A673 (cell line): ENCODE results near the gene TMEM167A. TPM values are rescaled to one million over a fixed set of nuclear protein-coding genes. Genes with fewer than 3 reads are reported as not detected.

ENCODE experiments used
- BruUV-seq: library from RNA; stranded (reverse); fragments of 400-500 nt; replicated peaks from 2 replicates; lab custom pipeline; 2021; lab: Mats Ljungman, UMichigan
- CTCF ChIA-PET: fragments of 300-600 bp; sonication (Branson Sonifier 250); formaldehyde crosslinking; loops from one replicate; lab custom pipeline; 2022; ENCODE audit warnings: antibody characterized with exemption; lab: Charles Lee
- POLR2A ChIA-PET: fragments of 300-600 bp; sonication (Branson Sonifier 250); formaldehyde crosslinking; loops from one replicate; lab custom pipeline; 2022; ENCODE audit warnings: antibody characterized with exemption; ENCODE audit not compliant: low non-redundant PET; lab: Charles Lee
- DNase-seq: peaks from one replicate; pipeline ENCODE4 v3.0.0-alpha.2; 2015; ENCODE audit warnings: low spot score
- H3K27ac ChIP-seq: fragments of 200-600 bp; sonication (generic); 2 replicates; pipeline ENCODE4 v1.5.1; 2016; ENCODE audit warnings: mixed run types, low read depth, mild to moderate bottlenecking, mixed read lengths, antibody characterized with exemption, low read length; ENCODE audit not compliant: poor library complexity, severe bottlenecking
- H3K27me3 ChIP-seq: fragments of 200-600 bp; sonication (generic); replicated peaks from 2 replicates; pipeline ENCODE4 v1.6.1; 2017; ENCODE audit warnings: mixed run types, low read depth, mild to moderate bottlenecking, mixed read lengths, antibody characterized with exemption, low read length; ENCODE audit not compliant: insufficient read depth, poor library complexity
- H3K36me3 ChIP-seq: fragments of 200-600 bp; sonication (generic); 2 replicates; pipeline ENCODE4 v1.6.1; 2016; ENCODE audit warnings: mixed run types, mild to moderate bottlenecking, mixed read lengths, antibody characterized with exemption, low read length; ENCODE audit not compliant: insufficient read depth, poor library complexity, severe bottlenecking
- H3K4me1 ChIP-seq: fragments of 200-600 bp; sonication (generic); 2 replicates; pipeline ENCODE4 v1.6.1; 2017; ENCODE audit warnings: mixed run types, mild to moderate bottlenecking, mixed read lengths, antibody characterized with exemption, low read length; ENCODE audit not compliant: insufficient read depth, poor library complexity, severe bottlenecking
- H3K4me3 ChIP-seq: fragments of 200-600 bp; sonication (generic); 2 replicates; pipeline ENCODE4 v1.5.1; 2016; ENCODE audit warnings: low read depth, mixed run types, mild to moderate bottlenecking, mixed read lengths, low read length; ENCODE audit not compliant: poor library complexity, severe bottlenecking
- H3K9me3 ChIP-seq: fragments of 200-600 bp; sonication (generic); 2 replicates; pipeline ENCODE4 v1.6.1; 2016; ENCODE audit warnings: mixed run types, low read depth, mild to moderate bottlenecking, mixed read lengths, antibody characterized with exemption, low read length; ENCODE audit not compliant: poor library complexity, severe bottlenecking
- CTCF ChIP-seq: fragments of 300-800, 200-600 bp; sonication (generic); conservative IDR thresholded peaks from 2 replicates; pipeline ENCODE4 v1.5.1; 2017; ENCODE audit warnings: low read depth, mild to moderate bottlenecking, antibody characterized with exemption, low read length, moderate library complexity, mixed read lengths
- EZH2 ChIP-seq: fragments of 200-600 bp; sonication (generic); IDR thresholded peaks from 2 replicates; pipeline ENCODE4 v1.6.1; 2017; ENCODE audit warnings: borderline replicate concordance, low read depth, mild to moderate bottlenecking, mixed read lengths, antibody characterized with exemption, low read length; ENCODE audit not compliant: poor library complexity, severe bottlenecking
- intact Hi-C: fragments of 100-400 bp; cut with micrococcal nuclease; formaldehyde crosslinking; loops from one replicate; pipeline ENCODE4 v1.10.0; 2022; ENCODE audit not compliant: unreplicated experiment
- total RNA-seq: library from RNA; stranded (reverse); gene quantifications from 2 replicates; pipeline ENCODE4 v1.2.3, GENCODE V29; 2021

Gene TMEM167A
- total RNA-seq, 1 experiment from 2014 or later, result 90.5 TPM

GRCh38 chr5:83077662-83078261 lies 568 bp upstream of the TMEM167A start:
- ChIA-PET POLR2A (no interaction called here), CTCF (no interaction called here)
- DNase-seq, result no peak

GRCh38 chr5:83072966-83073365 lies 4.2 kb downstream of the TMEM167A start:
- Histone ChIP-seq H3K9me3 (no peaks in the 10 kb centered on the region), H3K27me3 (no peaks in the 10 kb centered on the region), H3K4me3 (no peak overlapping the region), H3K27ac (no peak overlapping the region), H3K4me1 (peaks cover 4% of the 10 kb centered on the region), H3K36me3 (no peaks in the 10 kb centered on the region)
- BruUV-seq, result no TSS peak
- intact Hi-C loops, result loop anchor here (10.0 kb wide), 2 partner anchors 362 to 428 kb away; no protein-coding TSS in a partner anchor
- POLR2A ChIA-PET, result no interaction called here
- CTCF ChIA-PET, result interaction anchor here (0.6 kb wide), 1 partner anchor 118 kb away, joined by 3 read pairs; no protein-coding TSS in a partner anchor
- no peak for TF ChIP-seq EZH2
- no peak for TF ChIP-seq CTCF
- DNase-seq, result no peak

More at GRCh38 chr5:83077662-83078261, 568 bp upstream of the TMEM167A start:
- H3K4me1 ChIP-seq, result peaks cover 11% of the 10 kb centered on the region
- H3K4me3 ChIP-seq, result peak overlapping the region; percentile 84
- TF ChIP-seq EZH2 (no peak), CTCF (no peak)
- H3K27me3 ChIP-seq, result no peaks in the 10 kb centered on the region
- H3K9me3 ChIP-seq, result no peaks in the 10 kb centered on the region
- intact Hi-C loops, result loop anchor here (10.0 kb wide), 2 partner anchors 357 to 433 kb away; no protein-coding TSS in a partner anchor
- TSS peak; percentile 86 for BruUV-seq
- peak overlapping the region; percentile 82 for H3K27ac ChIP-seq
- H3K36me3 ChIP-seq, result no peaks in the 10 kb centered on the region

- Histone ChIP-seq H3K9me3 (no peaks in the 10 kb centered on the region), H3K4me1 (peaks cover 5% of the 10 kb centered on the region), H3K36me3 (no peaks in the 10 kb centered on the region), H3K27me3 (no peaks in the 10 kb centered on the region), H3K4me3 (no peak overlapping the region), H3K27ac (no peak overlapping the region)
- ChIA-PET CTCF (no interaction called here), POLR2A (no interaction called here)
- TF ChIP-seq CTCF (no peak), EZH2 (no peak)
- DNase-seq, result no peak
- no TSS peak for BruUV-seq
- intact Hi-C loops, result loop anchor here (10.0 kb wide), 2 partner anchors 363 to 427 kb away; no protein-coding TSS in a partner anchor
Observed at GRCh38 chr5:83071286-83072051, 5.7 kb downstream of the TMEM167A start.
